CD1c-positive myeloid dendritic cell (primary cell): Measurements from ENCODE around the gene ERF.

Source experiments
- DNase-seq: peaks from one replicate; pipeline ENCODE4 v3.0.0-alpha.2; 2016; ENCODE audit errors: extremely low spot score

The ERF gene

GRCh38 chr19:42254850-42255765 is at the start of gene ERF:
Gene ERF, minus strand, starts transcription at chr19:42255128. Its CDS starts 129 bp downstream, at chr19:42254999.
- DNase-seq, result peak; percentile 97

- DNase-seq, result no peak
Observed at GRCh38 chr19:42303876-42304275, 48.9 kb upstream of the ERF start.

GRCh38 chr19:42303101-42303464 is 48.2 kb upstream of the ERF start:
- DNase-seq, result no peak

GRCh38 chr19:42301646-42302203 is 46.8 kb upstream of the ERF start, which contains the start of gene PRR19:
Gene PRR19, plus strand, starts transcription at chr19:42302132. Its CDS starts 7,453 bp downstream, at chr19:42309585.
- no peak for DNase-seq

GRCh38 chr19:42297039-42297438 is 42.1 kb upstream of the ERF start:
- no peak for DNase-seq

- DNase-seq, result peak; percentile 80
Observed at GRCh38 chr19:42295831-42296525, 41.0 kb upstream of the ERF start.

- no peak for DNase-seq
Observed at GRCh38 chr19:42295342-42295741, 40.4 kb upstream of the ERF start.

GRCh38 chr19:42294471-42295137 is 39.7 kb upstream of the ERF start:
- DNase-seq, result no peak

- no peak for DNase-seq
Observed at GRCh38 chr19:42293948-42294347, 39.0 kb upstream of the ERF start.

GRCh38 chr19:42293540-42293939 is 38.6 kb upstream of the ERF start:
- DNase-seq, result no peak

- no peak for DNase-seq
Observed at GRCh38 chr19:42292963-42293362, 38.0 kb upstream of the ERF start.

GRCh38 chr19:42292042-42292960 is 37.4 kb upstream of the ERF start:
- DNase-seq, result no peak

GRCh38 chr19:42291435-42291810 is 36.5 kb upstream of the ERF start:
- DNase-seq, result no peak

- peak; percentile 35 for DNase-seq
Observed at GRCh38 chr19:42290523-42291434, 35.9 kb upstream of the ERF start.

- DNase-seq, result no peak
Observed at GRCh38 chr19:42290136-42290522, 35.2 kb upstream of the ERF start.

- no peak for DNase-seq
Observed at GRCh38 chr19:42289556-42290041, 34.7 kb upstream of the ERF start.

GRCh38 chr19:42288881-42289555 is 34.1 kb upstream of the ERF start:
- DNase-seq, result no peak

GRCh38 chr19:42288387-42288786 is 33.5 kb upstream of the ERF start:
- DNase-seq, result peak; percentile 49

GRCh38 chr19:42287827-42288107 is 32.8 kb upstream of the ERF start:
- no peak for DNase-seq
